NCI-H1092 (cell line): ENCODE measurements around the gene GLCE.
"Not testable (repeated sequence)": the region's sequence is repeated elsewhere in the genome, so short reads cannot be mapped to it uniquely, and the experiment has no call there.

ENCODE experiments used
- DNase-seq: peaks from one replicate; lab custom pipeline; 2025; lab: John Stamatoyannopoulos, UW

Gene GLCE

DNA sequence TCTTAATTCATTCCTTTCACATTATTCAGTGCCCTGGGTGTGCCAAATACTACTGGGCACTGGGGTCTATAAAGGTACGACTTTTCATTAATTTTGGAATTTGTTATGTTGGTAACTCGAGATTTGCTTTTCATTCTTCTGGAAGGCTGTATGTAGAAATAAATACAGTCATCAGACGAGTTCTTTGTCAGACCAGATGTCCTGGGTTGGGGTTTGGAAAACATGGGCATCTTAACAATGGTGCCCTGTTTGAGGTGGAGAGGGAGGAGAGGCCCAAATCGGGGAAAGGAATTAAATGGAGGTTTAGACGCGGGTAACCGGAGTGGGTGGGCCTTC lies 662 bp upstream of the GLCE start:
- no peak for DNase-seq

DNA sequence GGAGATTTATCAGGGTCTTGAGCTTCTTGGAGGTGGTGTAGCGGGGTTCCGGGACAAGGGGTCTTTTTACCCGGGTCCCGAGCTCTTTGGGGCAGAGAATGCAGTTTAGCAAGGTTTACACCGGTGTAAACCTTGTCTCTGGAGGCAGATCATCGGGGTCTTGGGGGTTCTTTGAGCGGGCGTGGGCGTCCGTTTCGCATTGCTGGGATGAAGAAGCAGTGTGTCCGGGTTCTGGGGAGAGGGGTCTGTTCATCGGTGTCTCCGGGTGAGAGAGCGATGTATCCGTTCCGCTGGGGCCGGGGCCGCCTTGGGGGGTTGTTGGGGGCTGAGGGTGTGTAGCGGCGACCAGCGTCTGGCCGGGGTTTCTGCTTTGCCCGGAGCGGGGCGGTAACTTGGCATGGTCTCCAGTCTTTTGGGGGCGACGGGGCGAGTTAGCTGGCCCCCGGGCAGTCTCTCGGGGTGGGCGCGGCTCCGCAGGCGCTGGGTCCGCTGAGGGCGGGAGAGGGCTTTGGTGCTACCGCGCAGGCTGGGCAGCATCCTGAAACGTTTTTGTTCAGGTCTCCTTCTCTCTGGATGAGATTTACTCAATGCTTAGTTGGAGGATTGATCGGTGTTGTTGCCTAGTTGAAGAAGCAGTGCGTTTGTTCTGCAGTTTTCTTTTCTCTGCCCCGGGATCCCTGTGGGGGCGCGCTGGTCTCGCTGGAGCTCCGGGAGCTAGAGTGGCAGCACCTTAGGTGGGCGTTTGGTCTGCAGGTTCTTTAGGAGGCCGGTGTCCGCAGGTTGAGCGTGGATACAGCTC lies 843 bp downstream of the GLCE start:
- DNase-seq, result peak; percentile 11

DNA sequence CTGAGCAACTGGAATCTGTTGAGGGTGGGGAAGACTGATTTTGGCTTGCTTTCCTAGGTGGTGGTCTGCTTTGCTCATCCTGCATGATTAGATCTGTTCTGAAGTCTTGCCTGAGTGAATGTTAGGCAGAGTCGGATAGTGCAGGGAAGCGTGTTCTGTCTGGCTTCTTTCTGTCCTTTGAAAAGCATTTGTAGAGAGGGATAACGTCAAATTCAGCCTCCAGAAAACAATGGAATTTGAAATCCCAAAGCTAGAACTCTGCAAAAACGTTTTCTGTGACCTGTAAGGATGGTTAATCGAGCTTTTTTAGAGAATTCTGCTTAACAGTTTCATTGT lies 1.4 kb downstream of the GLCE start:
- DNase-seq, result no peak

DNA sequence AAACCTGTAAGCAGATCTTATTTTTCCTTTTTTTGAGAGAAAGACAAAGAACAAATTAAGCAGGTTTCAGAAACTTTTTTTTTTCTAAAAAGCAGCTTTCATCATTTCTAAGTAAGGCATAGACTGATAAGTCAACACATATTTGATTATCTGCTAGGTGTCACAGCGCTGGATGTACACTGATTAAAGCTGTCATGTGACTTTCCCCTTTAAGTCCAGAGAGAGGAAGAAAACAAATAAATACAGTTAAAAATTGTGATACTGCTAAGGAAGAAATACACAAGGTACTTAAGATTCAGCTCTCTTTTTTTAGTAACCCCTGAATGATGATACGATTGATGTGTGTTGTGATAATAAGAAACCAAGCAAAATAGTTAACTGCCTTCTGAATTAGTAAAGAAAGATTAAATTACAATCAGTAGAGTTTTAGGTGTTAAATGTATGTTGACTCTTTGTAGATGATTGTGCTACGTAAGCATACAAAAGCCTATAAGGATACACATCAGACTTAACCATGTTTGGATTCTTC lies 2.8 kb downstream of the GLCE start:
- DNase-seq, result no peak

DNA sequence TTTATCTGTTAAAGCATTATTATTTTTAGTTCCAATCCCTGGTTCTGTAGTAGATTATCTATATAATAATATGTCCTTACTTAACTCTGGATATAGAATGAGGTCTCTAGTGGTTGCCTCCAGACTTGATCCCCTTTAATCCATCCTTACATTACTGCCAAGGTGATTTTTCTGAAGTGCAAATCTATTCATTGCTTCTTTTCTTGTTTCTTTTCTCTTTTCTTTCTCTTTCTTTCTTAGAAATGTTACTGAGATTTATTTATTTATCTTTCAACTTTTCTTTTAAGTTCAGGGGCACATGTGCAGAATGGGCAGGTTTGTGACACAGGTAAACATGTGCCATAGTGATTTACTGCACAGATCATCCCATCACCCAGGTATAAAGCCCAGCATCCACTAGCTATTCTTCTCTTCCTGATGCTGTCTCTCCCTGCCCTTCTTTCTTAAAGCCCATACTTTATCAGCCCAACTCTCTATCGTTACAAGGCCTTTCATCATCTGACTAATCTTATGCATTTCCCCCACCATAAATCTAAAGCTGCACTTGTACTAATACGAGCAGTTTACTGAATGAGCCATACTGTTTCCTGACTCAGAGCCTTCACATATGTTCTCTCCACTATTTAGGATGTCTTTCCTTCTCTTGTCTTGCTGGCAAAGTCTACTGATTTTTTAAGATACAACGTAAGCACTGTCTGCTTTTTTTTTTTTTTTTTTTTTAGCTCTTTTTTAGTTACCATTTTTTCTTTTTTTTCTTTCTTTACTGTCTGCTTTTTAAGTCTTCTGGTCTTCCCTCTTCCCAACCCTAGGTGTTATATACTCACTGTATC lies 4.6 kb downstream of the GLCE start:
- DNase-seq, result no peak

DNA sequence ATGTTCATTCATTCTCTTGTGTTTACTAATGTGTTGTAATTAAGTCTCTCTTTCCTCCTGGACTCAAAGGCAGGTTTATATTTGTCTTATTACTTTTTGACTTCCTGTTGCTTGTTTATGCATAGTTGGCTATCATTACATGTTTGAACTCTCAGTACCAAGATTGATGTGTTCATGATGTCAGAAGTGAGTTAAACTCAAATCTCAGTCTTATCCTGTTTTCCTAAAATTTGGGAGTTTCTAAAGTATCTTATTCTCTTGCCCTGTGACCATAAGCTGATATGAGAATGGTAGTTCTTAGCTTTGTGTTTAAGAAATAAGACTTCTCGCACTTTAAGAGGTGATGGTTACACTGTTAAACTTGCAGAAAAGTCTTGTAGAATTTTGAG lies 5.2 kb downstream of the GLCE start:
- DNase-seq, result no peak

DNA sequence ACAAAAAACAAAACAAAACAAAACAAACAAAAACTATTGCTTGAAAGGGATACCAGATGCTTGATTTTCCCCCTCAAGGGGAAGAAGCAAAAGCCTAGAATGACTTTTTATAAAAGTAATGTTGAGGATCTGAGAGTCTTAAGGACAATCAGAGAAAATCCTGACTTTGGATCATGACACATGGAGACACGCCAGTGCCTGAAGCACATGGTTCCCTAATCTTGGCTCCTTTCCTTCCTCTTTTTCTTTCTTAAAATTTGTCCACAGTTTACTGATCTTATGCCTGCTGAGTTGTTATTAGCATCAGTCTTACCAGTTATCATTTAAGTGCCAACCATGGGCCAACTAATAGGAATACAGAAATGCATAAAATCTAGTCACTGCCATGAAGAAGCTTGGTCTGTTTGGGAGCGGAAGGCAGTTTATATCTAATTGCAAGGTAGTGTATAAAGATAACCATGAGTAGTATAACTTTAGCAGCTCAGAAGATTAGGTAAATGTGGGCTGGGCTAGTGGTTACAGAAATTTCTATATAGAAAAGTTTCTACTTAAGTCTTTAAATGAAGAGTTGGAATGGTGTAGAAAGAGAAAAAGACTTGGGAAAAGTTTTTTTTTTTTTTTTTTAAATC lies 6.9 kb downstream of the GLCE start:
- DNase-seq, result no peak

DNA sequence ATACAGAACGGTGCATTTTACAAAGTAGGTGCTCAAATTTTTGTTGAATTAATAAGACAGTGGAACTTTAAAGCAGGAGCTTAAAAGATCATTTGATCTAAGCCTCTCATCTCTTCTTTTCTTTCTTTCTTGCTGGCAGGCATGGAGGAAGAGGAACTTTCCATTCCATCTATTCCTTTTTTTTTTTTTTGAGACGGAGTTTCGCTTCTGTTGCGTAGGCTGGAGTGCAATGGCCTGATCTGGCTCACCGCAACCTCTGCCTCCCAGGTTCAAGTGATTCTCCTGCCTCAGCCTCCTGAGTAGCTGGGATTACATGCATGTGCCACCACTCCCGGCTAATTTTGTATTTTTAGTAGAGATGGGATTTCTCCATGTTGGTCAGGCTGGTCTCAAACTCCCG lies 7.9 kb downstream of the GLCE start:
- DNase-seq, result not testable (repeated sequence)

DNA sequence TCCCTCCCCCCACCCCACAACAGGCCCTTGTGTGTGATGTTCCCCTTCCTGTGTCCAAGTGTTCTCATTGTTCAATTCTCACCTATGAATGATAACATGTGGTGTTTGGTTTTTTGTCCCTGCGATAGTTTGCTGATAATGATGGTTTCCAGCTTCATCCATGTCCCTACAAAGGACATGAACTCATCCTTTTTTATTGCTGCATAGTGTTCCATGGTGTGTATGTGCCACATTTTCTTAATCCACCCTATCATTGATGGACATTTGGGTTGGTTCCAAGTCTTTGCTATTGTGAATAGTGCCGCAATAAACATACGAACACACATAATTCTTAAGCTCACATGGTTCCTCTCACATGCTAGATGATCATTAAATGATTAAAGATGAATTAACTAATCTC lies 9.1 kb downstream of the GLCE start:
- not testable (repeated sequence) for DNase-seq

DNA sequence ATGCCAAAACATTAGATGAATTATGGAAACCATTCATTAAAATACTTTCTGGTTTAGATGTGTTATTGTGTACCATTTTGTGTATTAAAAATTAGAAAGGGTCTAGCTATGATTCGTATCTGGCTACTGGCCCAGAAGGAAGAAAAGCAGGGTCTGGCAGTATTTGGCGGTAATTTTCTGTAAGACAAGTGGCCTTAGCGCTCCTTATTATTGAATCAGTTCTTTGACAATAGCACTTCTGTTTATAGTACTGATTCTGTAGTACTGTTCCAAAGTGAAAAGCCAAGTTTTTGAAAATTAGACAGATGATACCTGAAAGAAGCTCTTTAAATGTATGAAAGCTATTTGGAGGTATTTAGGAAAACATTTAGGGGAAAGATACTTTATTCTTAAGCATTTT lies 10.2 kb downstream of the GLCE start:
- DNase-seq, result no peak

DNA sequence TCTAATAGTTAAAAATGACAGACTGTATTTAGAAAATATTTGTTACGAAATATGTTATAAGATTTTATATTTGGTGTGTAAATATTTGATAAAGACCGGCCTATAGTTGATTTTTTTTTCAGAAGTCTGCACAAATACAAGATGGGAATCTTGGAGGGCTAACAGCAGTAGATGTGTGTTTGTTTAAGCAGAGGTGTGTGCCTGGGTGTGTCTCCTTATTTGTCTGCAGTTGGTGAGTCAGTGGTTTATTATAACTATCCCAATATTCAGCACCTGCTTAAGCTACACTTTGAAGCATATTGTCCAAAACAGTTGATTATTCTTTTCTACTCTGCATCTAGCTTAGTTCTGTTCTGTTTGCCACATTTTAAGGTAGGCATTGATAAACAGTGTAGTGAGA lies 12.4 kb downstream of the GLCE start:
- no peak for DNase-seq

DNA sequence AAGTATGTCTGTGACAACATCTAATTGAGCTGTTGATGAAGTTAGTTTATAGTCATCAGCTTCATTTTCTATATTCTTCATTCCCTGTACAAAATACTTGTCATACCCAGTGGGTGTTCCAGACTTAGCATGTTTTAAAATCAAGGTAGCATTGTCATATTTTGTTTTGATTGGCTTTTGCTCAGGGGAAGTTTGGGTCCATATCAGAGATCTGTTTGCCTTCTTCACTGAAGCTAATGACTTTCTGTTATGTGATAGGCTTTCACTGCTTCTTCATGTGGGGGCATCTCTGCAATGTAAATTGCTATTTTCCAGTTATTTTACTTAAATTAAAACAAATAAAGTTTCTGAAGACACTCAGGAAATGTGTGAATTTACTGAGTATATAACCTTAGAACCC lies 15.1 kb downstream of the GLCE start:
- no peak for DNase-seq

DNA sequence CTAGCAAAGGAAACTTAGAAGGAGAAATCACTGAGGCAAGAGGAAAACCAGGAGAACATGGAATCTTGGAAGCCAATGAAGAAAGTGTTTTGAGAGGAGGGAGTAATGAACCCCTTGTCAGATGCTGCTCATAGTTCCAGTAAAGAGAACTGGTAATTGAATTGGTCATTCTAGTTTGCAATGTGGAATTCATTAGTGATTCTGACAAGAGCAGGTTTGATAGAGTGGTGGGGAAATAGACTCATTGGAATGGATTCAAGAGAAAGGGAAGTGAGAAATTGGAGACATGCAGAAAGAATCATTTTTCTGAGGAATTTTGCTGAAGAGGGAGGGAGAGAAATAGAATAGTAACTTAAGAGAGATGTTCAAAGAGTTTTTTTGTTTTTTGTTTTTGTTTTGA lies 21.0 kb downstream of the GLCE start:
- DNase-seq, result no peak

DNA sequence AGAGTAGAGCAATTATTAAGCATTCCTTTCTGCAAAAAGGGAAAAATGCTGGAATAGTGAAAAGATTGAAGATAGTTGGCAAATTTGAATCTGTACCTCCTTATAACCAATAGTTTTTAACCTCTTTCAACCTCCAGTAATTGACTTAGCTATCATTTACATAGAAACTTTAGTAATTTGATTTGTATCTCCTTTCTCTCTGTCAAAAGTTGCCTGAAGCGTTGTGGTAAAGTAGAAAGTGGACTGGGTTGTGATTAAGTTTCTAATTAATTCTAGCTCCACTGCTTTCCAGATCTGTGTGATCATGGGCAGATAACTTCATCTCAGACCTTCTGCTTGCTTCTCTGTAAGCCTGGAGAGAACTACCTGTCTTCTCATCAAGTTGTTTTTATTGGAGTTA lies 24.8 kb downstream of the GLCE start:
- DNase-seq, result no peak

DNA sequence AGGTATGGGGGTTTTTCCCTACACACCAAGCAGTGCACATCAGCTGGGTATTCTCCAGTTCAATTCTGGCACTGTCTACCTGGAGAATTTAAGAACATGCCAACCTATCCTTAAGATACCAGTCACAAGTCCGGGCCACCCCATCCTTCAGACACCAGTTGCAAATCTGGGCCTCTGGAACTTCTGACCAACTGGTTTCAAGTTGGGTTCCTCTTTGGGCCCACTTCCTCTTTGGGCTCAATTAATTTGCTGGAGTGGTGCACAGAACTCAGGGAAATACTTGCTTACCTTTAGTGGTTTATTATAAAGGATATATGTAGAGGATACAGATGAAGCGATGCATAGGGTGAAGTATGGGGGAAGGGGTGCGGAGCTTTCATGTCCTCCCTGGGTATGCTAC lies 25.3 kb downstream of the GLCE start:
- DNase-seq, result no peak

DNA sequence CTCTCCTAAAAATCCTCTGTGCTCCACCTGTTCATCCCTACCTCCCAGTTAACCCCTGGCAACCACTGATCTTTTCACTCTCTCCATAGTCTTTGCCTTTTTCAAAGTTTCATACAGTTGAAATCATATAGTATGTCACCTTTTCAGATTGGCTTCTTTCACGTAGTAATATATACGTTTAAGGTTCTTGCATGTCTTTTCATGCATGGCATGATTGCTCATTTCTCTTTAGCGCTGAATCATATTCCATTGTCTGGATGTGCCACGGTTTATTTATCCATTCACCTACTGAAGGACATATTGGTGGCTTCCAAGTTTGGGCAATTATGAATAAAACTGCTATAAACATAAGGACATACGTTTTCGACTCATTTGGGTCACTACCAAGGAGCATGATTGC lies 28.7 kb downstream of the GLCE start:
- no peak for DNase-seq

DNA sequence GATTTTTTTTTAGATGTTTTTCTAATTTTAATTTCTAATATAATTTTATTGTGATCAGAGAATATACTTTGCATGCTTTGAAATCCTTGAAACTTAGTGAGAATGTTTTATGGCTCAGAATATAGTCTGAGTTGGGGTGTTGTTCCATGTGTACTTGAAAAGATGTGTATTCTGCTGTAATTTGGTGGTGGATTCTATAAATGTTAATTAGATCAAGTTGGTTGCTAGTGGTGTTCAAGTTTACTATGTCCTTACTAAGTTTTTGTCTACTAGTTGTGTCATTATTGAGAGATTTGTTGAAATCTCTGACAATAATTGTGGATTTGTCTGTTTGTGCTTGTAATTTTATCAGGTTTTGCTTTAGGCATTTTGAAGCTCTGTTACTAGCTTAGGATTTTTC lies 29.7 kb downstream of the GLCE start:
- no peak for DNase-seq

DNA sequence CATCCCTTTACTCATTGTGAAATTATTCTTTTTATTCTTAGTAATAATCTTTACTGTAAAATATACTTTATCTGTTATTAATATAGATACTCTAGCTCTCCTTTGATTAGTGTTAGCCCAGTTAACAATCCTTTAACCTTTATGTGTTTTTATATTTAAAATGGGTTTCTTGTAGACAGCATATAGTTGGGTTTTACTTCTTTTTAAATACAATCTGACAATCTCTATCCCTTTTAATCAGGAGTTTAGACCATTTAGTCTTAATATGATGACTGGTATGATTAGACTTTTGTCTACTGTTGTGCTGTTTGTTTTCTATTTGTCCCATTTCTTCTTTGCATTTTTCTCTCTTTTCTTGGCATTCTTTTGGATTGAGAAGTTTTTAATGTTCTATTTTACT lies 30.1 kb downstream of the GLCE start:
- no peak for DNase-seq

DNA sequence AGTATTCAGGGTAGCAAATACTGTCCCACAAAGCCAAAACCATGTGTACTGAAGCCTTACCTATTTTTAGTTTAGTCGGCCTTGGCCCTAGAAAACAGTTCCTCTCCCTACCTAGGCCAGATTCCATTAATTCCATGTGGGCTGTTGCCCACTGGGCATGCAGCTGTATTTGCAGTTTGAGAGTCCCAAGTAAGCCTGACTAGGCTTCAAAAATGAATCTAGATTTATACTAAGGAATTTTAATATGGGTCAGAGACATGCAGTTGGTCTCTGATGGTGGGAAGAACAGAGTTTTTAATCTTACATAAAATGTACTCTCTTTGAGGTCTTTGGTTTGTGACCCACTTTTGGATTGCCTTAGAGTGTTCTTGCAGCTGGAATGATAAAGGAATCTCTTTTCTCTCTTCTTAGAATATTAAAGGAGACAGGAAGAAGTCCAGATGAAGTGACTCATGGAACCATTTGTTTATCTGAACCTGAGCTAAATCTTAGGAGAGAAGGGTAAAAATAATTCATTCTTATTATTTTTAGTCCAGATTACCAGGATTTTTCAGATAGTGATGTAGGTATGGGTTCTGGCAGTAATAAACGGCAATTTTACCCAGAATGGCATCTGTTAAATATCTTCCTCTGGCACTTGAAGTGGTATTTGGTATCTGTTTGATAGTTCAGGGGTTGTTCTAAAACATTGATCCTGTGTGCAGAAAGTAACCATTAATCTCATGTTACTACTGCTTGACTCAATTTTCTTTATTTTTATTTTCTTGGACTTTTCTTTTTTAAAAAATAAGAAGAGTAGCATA lies 33.8 kb downstream of the GLCE start:
- no peak for DNase-seq

DNA sequence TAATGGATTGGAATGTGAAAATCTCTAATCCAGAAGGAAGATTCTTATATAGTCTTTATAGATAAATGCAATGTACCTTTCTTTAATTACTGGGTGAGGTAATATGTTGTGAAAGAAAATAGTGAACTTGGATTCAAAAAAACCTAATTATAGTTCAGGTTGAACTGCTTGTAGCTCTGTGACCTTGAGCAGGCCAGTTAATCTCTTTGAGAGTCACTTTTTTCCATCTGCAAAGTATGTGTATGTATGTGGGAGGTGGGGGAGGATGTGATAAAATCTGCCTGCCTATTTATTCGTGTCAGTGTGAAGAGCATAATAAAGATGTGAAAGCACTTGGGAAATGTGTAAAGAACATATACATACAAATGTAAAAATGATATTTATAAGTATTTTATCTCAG lies 34.4 kb downstream of the GLCE start:
- DNase-seq, result no peak

DNA sequence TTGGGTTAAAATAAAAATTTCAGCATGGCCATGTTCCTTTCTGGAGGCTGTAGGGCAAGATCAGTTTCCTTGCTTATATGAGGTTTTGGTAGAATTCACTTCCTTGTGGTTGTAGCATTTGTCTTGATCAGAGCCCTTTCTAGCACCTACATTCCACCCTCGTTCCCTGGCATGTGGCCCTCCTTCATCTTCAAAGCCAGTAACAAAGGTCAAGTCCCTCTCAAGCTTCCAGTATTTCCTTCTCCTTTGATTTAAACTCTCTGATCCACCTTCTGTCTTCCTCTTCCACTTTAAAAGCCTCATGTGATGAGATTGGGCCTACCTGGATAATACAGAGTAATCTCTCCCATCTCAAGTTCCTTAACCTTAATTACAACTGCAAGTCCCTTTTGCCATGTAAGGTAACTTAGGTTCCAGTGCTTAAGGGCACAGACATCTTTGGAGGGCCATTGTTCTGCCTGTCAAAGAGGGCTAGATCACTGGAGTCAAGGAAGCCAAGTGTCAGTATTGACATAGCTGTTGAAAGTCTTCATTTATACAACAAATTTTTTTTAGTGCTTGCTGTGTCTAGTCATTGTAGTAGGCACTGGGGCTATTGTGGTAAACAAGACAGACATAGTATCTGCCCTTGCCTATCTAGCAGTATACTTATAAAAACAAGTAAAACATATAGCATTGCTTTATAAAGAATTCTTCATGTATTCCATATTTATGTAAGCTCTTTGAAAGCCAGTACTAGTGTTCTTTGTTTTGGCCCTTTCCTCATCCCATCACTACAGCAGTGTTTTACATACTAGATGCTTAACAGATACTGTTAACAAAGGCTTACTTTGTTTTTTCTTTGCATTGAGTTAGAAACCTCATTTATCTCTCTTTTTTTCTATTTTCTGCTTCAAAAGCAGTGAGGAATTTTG lies 40.7 kb downstream of the GLCE start:
- DNase-seq, result no peak
